Peyer's patch (tissue), 4 donors: ENCODE results near the gene CRACR2B.

Experiments used
- POLR2A ChIP-seq, 2 donors: fragments of 450-650 bp; IDR thresholded peaks; one replicate each; pipeline ENCODE4 v1.5.1; 2017; ENCODE audit warnings: antibody characterized with exemption in 2 of 2, mild to moderate bottlenecking in 2 of 2, moderate library complexity in 2 of 2
- TF ChIP-seq, protein P1 (sequence below), 6 experiments: fragments of 450-650 bp in 4 of 6; fragments of 200-600 bp in 2 of 6; sonication (generic) in 1 of 6; IDR thresholded peaks; one replicate each; pipeline ENCODE4 v1.5.1; 2017 to 2019; ENCODE audit warnings: antibody characterized with exemption in 6 of 6, mild to moderate bottlenecking in 3 of 6, moderate library complexity in 1 of 6

DNA sequence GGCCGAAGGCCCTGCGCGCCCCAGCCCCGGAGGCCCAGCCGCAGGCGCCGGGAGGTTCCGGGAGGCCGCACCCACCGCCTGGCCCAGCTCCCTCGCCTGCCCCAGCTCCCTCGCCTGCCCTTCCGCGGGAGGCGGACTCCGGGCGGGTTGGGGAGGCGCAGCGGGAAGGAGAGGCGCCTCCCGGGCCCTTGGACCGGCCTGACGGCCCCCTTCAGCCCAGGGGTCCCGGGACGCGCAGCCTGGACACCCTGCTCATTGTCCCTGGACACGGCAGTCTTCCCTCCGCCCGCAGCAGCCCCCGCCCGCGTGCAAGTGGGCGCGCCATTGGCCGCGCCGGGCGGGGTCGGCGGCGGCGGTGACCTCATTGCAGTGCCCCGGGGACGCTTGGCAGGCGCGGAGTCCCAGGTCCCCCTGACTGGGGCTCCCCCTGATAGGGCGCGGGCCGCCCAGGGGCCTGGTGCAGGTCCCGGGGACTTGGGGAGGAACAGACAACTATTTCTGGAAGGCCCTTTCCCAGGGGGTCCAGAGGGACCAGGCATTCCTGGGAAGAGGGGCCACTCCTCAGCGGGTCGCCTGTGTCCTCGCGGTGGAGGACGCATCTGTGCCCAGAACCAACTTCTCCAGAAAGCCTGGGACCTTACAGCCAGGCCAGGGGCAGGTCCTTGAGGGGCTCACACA is 5.5 kb downstream of the CRACR2B start:
- TF ChIP-seq, protein P1, sequence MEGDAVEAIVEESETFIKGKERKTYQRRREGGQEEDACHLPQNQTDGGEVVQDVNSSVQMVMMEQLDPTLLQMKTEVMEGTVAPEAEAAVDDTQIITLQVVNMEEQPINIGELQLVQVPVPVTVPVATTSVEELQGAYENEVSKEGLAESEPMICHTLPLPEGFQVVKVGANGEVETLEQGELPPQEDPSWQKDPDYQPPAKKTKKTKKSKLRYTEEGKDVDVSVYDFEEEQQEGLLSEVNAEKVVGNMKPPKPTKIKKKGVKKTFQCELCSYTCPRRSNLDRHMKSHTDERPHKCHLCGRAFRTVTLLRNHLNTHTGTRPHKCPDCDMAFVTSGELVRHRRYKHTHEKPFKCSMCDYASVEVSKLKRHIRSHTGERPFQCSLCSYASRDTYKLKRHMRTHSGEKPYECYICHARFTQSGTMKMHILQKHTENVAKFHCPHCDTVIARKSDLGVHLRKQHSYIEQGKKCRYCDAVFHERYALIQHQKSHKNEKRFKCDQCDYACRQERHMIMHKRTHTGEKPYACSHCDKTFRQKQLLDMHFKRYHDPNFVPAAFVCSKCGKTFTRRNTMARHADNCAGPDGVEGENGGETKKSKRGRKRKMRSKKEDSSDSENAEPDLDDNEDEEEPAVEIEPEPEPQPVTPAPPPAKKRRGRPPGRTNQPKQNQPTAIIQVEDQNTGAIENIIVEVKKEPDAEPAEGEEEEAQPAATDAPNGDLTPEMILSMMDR (IDR thresholded peaks at IDR 0.05) = no peak
- peak; percentile 56 to 74 for TF ChIP-seq POLR2A (IDR thresholded peaks at IDR 0.05)
